Esophagus (tissue), 2 donors: Measurements from ENCODE around the gene PCNA. TPM values are rescaled to one million over a fixed set of nuclear protein-coding genes. Genes with fewer than 3 reads are reported as not detected.
"Not testable (repeated sequence)": the region's sequence is repeated elsewhere in the genome, so short reads cannot be mapped to it uniquely, and the experiment has no call there.

Experiments used
- H3K27ac ChIP-seq, 2 donors: one replicate each; pipeline ENCODE4 v1.5.1; 2013; ENCODE audit warnings: low read depth in 2 of 2, mild to moderate bottlenecking in 2 of 2, inconsistent platforms in 1 of 2, low read length in 1 of 2, moderate library complexity in 1 of 2
- H3K27me3 ChIP-seq, 2 donors: one replicate each; pipeline ENCODE4 v1.6.1; 2013; ENCODE audit warnings: low read length in 2 of 2, control low read depth in 1 of 2, mild to moderate bottlenecking in 1 of 2; ENCODE audit not compliant: insufficient read depth in 2 of 2, control insufficient read depth in 1 of 2
- H3K36me3 ChIP-seq, 2 donors: one replicate each; pipeline ENCODE4 v1.6.1; 2013; ENCODE audit warnings: low read length in 1 of 2; ENCODE audit not compliant: control insufficient read depth in 2 of 2, insufficient read depth in 2 of 2
- H3K4me1 ChIP-seq, 2 donors: one replicate each; pipeline ENCODE4 v1.6.1; 2013; ENCODE audit warnings: low read length in 1 of 2; ENCODE audit not compliant: control insufficient read depth in 2 of 2, insufficient read depth in 2 of 2
- H3K4me3 ChIP-seq, 2 donors: one replicate each; pipeline ENCODE4 v1.5.1; 2013; ENCODE audit warnings: low read length in 2 of 2, mild to moderate bottlenecking in 2 of 2, low read depth in 1 of 2, moderate library complexity in 1 of 2
- H3K9me3 ChIP-seq, 2 donors: one replicate each; pipeline ENCODE4 v1.6.1; 2013; ENCODE audit warnings: mild to moderate bottlenecking in 2 of 2, low read depth in 1 of 2, low read length in 1 of 2, moderate library complexity in 1 of 2; ENCODE audit not compliant: control insufficient read depth in 2 of 2, insufficient read depth in 1 of 2
- WGBS, 2 donors: extraction: QIAGEN DNeasy Blood & Tissue Kit; methylation state at CpG; one replicate each; pipeline ENCODE4 v1.1.7; 2013; 5-methylcytosine and 5-hydroxymethylcytosine counted together
- polyA plus RNA-seq, 2 donors: library from polyadenylated mRNA; stranded (reverse); fragments of 200-250 nt; gene quantifications; one replicate each; pipeline ENCODE4 v1.2.3, GENCODE V29; 2013
- donor health status: healthy with polysubstance abuse.
- donor health status: Bipolar disorder and iron deficiency.

Gene PCNA
- polyA plus RNA-seq, 2 donors, result 61.2 to 143 TPM

GRCh38 chr20:5109276-5109675, 10.5 kb downstream of the PCNA start:
- H3K4me1 ChIP-seq, result no peaks in the 10 kb centered on the region
- H3K27ac ChIP-seq, result no peak overlapping the region
- no peaks in the 10 kb centered on the region for H3K27me3 ChIP-seq
- no peaks in the 10 kb centered on the region for H3K9me3 ChIP-seq
- H3K36me3 ChIP-seq, result no peaks in the 10 kb centered on the region
- WGBS, 2 donors, result 88 to 89% methylated on average over 5 of the region's 5 CpGs
- no peak overlapping the region for H3K4me3 ChIP-seq

GRCh38 chr20:5104479-5104878, 15.3 kb downstream of the PCNA start:
- no peaks in the 10 kb centered on the region for H3K4me1 ChIP-seq
- WGBS, 2 donors, result 96 to 97% methylated on average over 2 of the region's 2 CpGs
- H3K27ac ChIP-seq, result no peak overlapping the region
- no peaks in the 10 kb centered on the region for H3K9me3 ChIP-seq
- H3K27me3 ChIP-seq, result no peaks in the 10 kb centered on the region
- H3K36me3 ChIP-seq, result peaks cover 0 to 9% of the 10 kb centered on the region in 2 donors
- H3K4me3 ChIP-seq, result no peak overlapping the region

- 10 to 11% methylated on average over 9 of the region's 9 CpGs for WGBS, 2 donors
- no peak overlapping the region for H3K4me3 ChIP-seq
- peaks cover 6 to 11% of the 10 kb centered on the region in 2 donors for H3K36me3 ChIP-seq
- H3K9me3 ChIP-seq, result no peaks in the 10 kb centered on the region
- no peaks in the 10 kb centered on the region for H3K4me1 ChIP-seq
- H3K27me3 ChIP-seq, result no peaks in the 10 kb centered on the region
- no peak overlapping the region for H3K27ac ChIP-seq
Observed at GRCh38 chr20:5100684-5101347, 18.9 kb downstream of the PCNA start.

GRCh38 chr20:5099909-5100308, 19.8 kb downstream of the PCNA start:
- not testable (repeated sequence) for H3K4me1 ChIP-seq, H3K4me3 ChIP-seq, H3K9me3 ChIP-seq, H3K27me3 ChIP-seq, H3K27ac ChIP-seq
- 91 to 96% methylated on average over 3 of the region's 3 CpGs for WGBS, 2 donors
- peaks cover 6 to 11% of the 10 kb centered on the region in 2 donors for H3K36me3 ChIP-seq

- not testable (repeated sequence) for H3K27ac ChIP-seq, H3K4me1 ChIP-seq, H3K9me3 ChIP-seq, H3K27me3 ChIP-seq, H3K4me3 ChIP-seq
- peaks cover 6 to 11% of the 10 kb centered on the region in 2 donors for H3K36me3 ChIP-seq
- WGBS, 2 donors, result 84 to 95% methylated on average over 1 of the region's 1 CpG
Observed at GRCh38 chr20:5099009-5099408, 20.7 kb downstream of the PCNA start.

- peaks cover 5 to 6% of the 10 kb centered on the region in 2 donors for H3K36me3 ChIP-seq
- H3K4me1 ChIP-seq, result no peaks in the 10 kb centered on the region
- H3K9me3 ChIP-seq, result no peaks in the 10 kb centered on the region
- H3K4me3 ChIP-seq, result no peak overlapping the region
- 91 to 93% methylated on average over 2 of the region's 2 CpGs for WGBS, 2 donors
- no peaks in the 10 kb centered on the region for H3K27me3 ChIP-seq
- no peak overlapping the region for H3K27ac ChIP-seq
Observed at GRCh38 chr20:5096463-5096862, 23.3 kb downstream of the PCNA start.

- Histone ChIP-seq H3K4me1 (no peaks in the 10 kb centered on the region), H3K9me3 (no peaks in the 10 kb centered on the region), H3K4me3 (no peak overlapping the region), H3K27ac (no peak overlapping the region), H3K36me3 (peaks cover 2 to 6% of the 10 kb centered on the region in 2 donors), H3K27me3 (no peaks in the 10 kb centered on the region)
- 87 to 95% methylated on average over 3 of the region's 3 CpGs for WGBS, 2 donors
Observed at GRCh38 chr20:5095931-5096330, 23.8 kb downstream of the PCNA start.

GRCh38 chr20:5095454-5095853, 24.3 kb downstream of the PCNA start:
- WGBS, 2 donors, result 93% methylated on average over 3 of the region's 3 CpGs
- Histone ChIP-seq H3K4me3 (no peak overlapping the region), H3K27me3 (no peaks in the 10 kb centered on the region), H3K4me1 (no peaks in the 10 kb centered on the region), H3K9me3 (no peaks in the 10 kb centered on the region), H3K27ac (no peak overlapping the region), H3K36me3 (peaks cover 2 to 6% of the 10 kb centered on the region in 2 donors)

- H3K9me3 ChIP-seq, result no peaks in the 10 kb centered on the region
- no peak overlapping the region for H3K4me3 ChIP-seq
- no peaks in the 10 kb centered on the region for H3K27me3 ChIP-seq
- H3K27ac ChIP-seq, result no peak overlapping the region
- no peaks in the 10 kb centered on the region for H3K4me1 ChIP-seq
- H3K36me3 ChIP-seq, result peaks cover 0 to 6% of the 10 kb centered on the region in 2 donors
- WGBS, 2 donors, result 70 to 93% methylated on average over 4 of the region's 4 CpGs
Observed at GRCh38 chr20:5092765-5093339, 26.9 kb downstream of the PCNA start.

GRCh38 chr20:5091902-5092301, 27.9 kb downstream of the PCNA start:
- H3K9me3 ChIP-seq, result no peaks in the 10 kb centered on the region
- 73 to 91% methylated on average over 6 of the region's 6 CpGs for WGBS, 2 donors
- no peak overlapping the region for H3K4me3 ChIP-seq
- H3K27ac ChIP-seq, result no peak overlapping the region
- no peaks in the 10 kb centered on the region for H3K4me1 ChIP-seq
- peaks cover 0 to 6% of the 10 kb centered on the region in 2 donors for H3K36me3 ChIP-seq
- no peaks in the 10 kb centered on the region for H3K27me3 ChIP-seq
